ENCODE measurements around the gene GPR137C. TPM values are rescaled to one million over a fixed set of nuclear protein-coding genes. Genes with fewer than 3 reads are reported as not detected.

Gene GPR137C
- total RNA-seq, 1 experiment from 2014 or later: 4.3 TPM

- Histone ChIP-seq H2BK5ac (ENCODE audit: insufficient read length, low read length) (no peak overlapping the region), H4K5ac (ENCODE audit: insufficient read length, low read depth, low read length) (no peak overlapping the region), H3K4ac (ENCODE audit: low read depth, low read length) (no peak overlapping the region), H3K23ac (ENCODE audit: insufficient read length, low read depth, low read length) (no peak overlapping the region), H2BK120ac (ENCODE audit: low read depth, low read length, poor library complexity, severe bottlenecking) (no peak overlapping the region), H3K79me2 (ENCODE audit: insufficient read depth, low read length) (no peaks in the 10 kb centered on the region), H4K91ac (ENCODE audit: insufficient read length, low read depth, low read length) (no peak overlapping the region), H4K8ac (replicated peaks; ENCODE audit: insufficient read length, low read depth, low read length) (no peak overlapping the region), H4K20me1 (ENCODE audit: control insufficient read depth, insufficient read depth, insufficient read length) (no peaks in the 10 kb centered on the region), H3K14ac (ENCODE audit: insufficient read depth, low read length) (no peak overlapping the region), H3K18ac (ENCODE audit: insufficient read length, low read depth, low read length) (no peak overlapping the region), H2AK5ac (ENCODE audit: insufficient read length, low read length) (no peak overlapping the region), H3T11ph (ENCODE audit: low read length) (no peak overlapping the region), H3K4me2 (ENCODE audit: insufficient read depth, insufficient read length, low read length) (no peak overlapping the region), H3K9me3 (ENCODE audit: control insufficient read depth, low read depth, low read length) (no peaks in the 10 kb centered on the region), H3K27ac (ENCODE audit: insufficient read length, low read depth, low read length) (no peak overlapping the region), H3K23me2 (ENCODE audit: insufficient read length, low read depth, low read length, poor library complexity, severe bottlenecking) (no peaks in the 10 kb centered on the region), H2BK12ac (ENCODE audit: insufficient read length, low read depth, low read length) (no peak overlapping the region), H3K27me3 (ENCODE audit: insufficient read depth, low read length) (no peaks in the 10 kb centered on the region), H2BK15ac (ENCODE audit: low read depth, low read length) (no peak overlapping the region), H3K9ac (ENCODE audit: extremely low read depth, insufficient read length, low read length) (no peak overlapping the region), H3K56ac (ENCODE audit: insufficient read length, low read depth, low read length) (no peak overlapping the region), H2BK20ac (ENCODE audit: low read depth, low read length, poor library complexity, severe bottlenecking) (no peak overlapping the region), H3K4me1 (ENCODE audit: insufficient read depth, low read length) (no peaks in the 10 kb centered on the region), H3K79me1 (ENCODE audit: insufficient read depth, low read depth, low read length, poor library complexity, severe bottlenecking) (no peaks in the 10 kb centered on the region), H2AFZ (ENCODE audit: low read length) (no peak overlapping the region)
- Mint-ChIP-seq H3K36me3 (ENCODE audit: insufficient read depth in 1 of 3, low read depth in 3 of 3) (peaks cover 6 to 26% (median 7%) of the 10 kb centered on the region in 3 experiments), H3K9me3 (peaks cover 13 to 16% of the 10 kb centered on the region in 2 experiments; a peak in 4 of 5 replicates), H3K27me3 (ENCODE audit: low read depth) (no peaks in the 10 kb centered on the region), H3K4me1 (peaks cover 13 to 16% of the 10 kb centered on the region in 2 experiments), H3K27ac (no peak overlapping the region), H3K4me3 (no peak overlapping the region)
- no peak for DNase-seq
- no peak for TF ChIP-seq CTCF (conservative IDR thresholded peaks at IDR 0.05)
- WGBS (ENCODE audit: extremely low coverage, insufficient read length, low lambda C conversion rate): no CpG with 5 or more reads among the region's 1 CpG
These were observed 45.9 kb downstream of the GPR137C start for GRCh38 chr14:52598568-52598967.

Data from H9 (cell line).